ENCODE data around the gene CAPN13.

CAPN13 gene, protein sequence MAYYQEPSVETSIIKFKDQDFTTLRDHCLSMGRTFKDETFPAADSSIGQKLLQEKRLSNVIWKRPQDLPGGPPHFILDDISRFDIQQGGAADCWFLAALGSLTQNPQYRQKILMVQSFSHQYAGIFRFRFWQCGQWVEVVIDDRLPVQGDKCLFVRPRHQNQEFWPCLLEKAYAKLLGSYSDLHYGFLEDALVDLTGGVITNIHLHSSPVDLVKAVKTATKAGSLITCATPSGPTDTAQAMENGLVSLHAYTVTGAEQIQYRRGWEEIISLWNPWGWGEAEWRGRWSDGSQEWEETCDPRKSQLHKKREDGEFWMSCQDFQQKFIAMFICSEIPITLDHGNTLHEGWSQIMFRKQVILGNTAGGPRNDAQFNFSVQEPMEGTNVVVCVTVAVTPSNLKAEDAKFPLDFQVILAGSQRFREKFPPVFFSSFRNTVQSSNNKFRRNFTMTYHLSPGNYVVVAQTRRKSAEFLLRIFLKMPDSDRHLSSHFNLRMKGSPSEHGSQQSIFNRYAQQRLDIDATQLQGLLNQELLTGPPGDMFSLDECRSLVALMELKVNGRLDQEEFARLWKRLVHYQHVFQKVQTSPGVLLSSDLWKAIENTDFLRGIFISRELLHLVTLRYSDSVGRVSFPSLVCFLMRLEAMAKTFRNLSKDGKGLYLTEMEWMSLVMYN

DNA sequence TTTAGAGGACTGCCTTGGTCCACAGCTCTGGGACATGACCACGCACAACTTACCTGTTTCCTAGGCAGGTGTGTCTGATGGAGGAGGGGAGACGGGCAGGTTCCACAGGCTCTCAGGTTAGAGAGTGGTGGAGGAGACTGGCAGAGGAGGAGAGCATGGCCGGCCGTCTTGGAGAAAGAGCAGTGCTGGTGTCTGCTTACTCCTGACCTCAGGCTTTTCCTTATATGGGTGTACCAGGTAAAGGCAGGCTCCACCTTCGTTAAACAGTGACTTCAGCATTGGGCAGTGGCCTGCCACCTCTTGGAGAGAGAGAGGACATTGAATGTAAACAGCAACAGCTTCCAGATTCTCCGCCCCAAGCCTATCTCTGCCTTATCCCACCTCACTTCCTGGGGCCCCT is at the start of gene CAPN13:
Gene CAPN13, minus strand, starts transcription at position 198 of the 400 bp plus-strand sequence. CDS start 20,121 bp downstream, outside the sequence.
- Histone ChIP-seq H4K20me1 (ENCODE audit: insufficient read depth, low read length) (no peaks in the 10 kb centered on the region), H3K4me1 (ENCODE audit: insufficient read depth, low read length, severe bottlenecking) (no peaks in the 10 kb centered on the region), H3K4me2 (ENCODE audit: low read length) (no peak within 1 kb of the TSS), H3K27me3 (ENCODE audit: insufficient read depth, low read length) (no peaks in the 10 kb centered on the region), H3K9ac (ENCODE audit: low read length) (no peak within 1 kb of the TSS), H2AFZ (ENCODE audit: low read length) (no peak within 1 kb of the TSS), H3K9me3 (ENCODE audit: low read length) (no peaks in the 10 kb centered on the region), H3K36me3 (ENCODE audit: insufficient read depth, low read length) (no peaks in the 10 kb centered on the region), H3K79me2 (ENCODE audit: insufficient read depth, low read length) (no peaks in the 10 kb centered on the region), H3K9me2 (ENCODE audit: low read depth, low read length) (no peaks in the 10 kb centered on the region), H3K4me3 (ENCODE audit: low read depth, low read length, poor library complexity, severe bottlenecking) (no peak within 1 kb of the TSS), H3K27ac (ENCODE audit: low read depth, low read length, poor library complexity, severe bottlenecking) (no peak within 1 kb of the TSS), H3F3A (ENCODE audit: insufficient read depth, low read length) (no peaks in the 10 kb centered on the region)
- TF ChIP-seq, protein P1, sequence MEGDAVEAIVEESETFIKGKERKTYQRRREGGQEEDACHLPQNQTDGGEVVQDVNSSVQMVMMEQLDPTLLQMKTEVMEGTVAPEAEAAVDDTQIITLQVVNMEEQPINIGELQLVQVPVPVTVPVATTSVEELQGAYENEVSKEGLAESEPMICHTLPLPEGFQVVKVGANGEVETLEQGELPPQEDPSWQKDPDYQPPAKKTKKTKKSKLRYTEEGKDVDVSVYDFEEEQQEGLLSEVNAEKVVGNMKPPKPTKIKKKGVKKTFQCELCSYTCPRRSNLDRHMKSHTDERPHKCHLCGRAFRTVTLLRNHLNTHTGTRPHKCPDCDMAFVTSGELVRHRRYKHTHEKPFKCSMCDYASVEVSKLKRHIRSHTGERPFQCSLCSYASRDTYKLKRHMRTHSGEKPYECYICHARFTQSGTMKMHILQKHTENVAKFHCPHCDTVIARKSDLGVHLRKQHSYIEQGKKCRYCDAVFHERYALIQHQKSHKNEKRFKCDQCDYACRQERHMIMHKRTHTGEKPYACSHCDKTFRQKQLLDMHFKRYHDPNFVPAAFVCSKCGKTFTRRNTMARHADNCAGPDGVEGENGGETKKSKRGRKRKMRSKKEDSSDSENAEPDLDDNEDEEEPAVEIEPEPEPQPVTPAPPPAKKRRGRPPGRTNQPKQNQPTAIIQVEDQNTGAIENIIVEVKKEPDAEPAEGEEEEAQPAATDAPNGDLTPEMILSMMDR (IDR thresholded peaks at IDR 0.05; ENCODE audit: low read length), result no peak
- no peak for TF ChIP-seq EZH2 (IDR thresholded peaks at IDR 0.05; ENCODE audit: borderline replicate concordance, low read length)

DNA sequence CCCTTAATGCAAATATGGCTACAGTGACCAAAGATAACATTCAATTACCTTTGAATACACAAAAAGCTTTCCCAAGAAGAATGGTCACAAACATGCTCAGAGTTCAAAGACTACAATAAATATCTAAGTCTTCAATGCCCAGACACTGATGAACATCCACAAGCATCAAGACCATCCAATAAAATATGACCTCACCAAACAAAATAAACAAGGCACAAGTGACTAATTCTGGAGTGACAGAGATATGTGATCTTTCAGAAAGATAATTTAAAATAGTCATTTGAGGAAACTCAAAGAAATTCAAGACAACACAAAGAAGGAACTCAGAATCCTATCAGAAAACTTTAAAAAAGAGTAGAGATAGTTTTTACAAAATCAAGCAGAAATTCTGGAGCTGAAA is 40.6 kb upstream of the CAPN13 start:
- H3K4me2 ChIP-seq (ENCODE audit: low read length), result no peak overlapping the region
- no peaks in the 10 kb centered on the region for H3K36me3 ChIP-seq (ENCODE audit: insufficient read depth, low read length)
- H3K27me3 ChIP-seq (ENCODE audit: insufficient read depth, low read length), result no peaks in the 10 kb centered on the region
- no peaks in the 10 kb centered on the region for H3K79me2 ChIP-seq (ENCODE audit: insufficient read depth, low read length)
- H3K4me1 ChIP-seq (ENCODE audit: insufficient read depth, low read length, severe bottlenecking), result no peaks in the 10 kb centered on the region
- no peak overlapping the region for H2AFZ ChIP-seq (ENCODE audit: low read length)
- no peak overlapping the region for H3K27ac ChIP-seq (ENCODE audit: low read depth, low read length, poor library complexity, severe bottlenecking)
- H3K9me2 ChIP-seq (ENCODE audit: low read depth, low read length), result no peaks in the 10 kb centered on the region
- no peaks in the 10 kb centered on the region for H3K9me3 ChIP-seq (ENCODE audit: low read length)
- no peak overlapping the region for H3K4me3 ChIP-seq (ENCODE audit: low read depth, low read length, poor library complexity, severe bottlenecking)
- no peaks in the 10 kb centered on the region for H3F3A ChIP-seq (ENCODE audit: insufficient read depth, low read length)
- H4K20me1 ChIP-seq (ENCODE audit: insufficient read depth, low read length), result no peaks in the 10 kb centered on the region
- H3K9ac ChIP-seq (ENCODE audit: low read length), result no peak overlapping the region
- TF ChIP-seq EZH2 (IDR thresholded peaks at IDR 0.05; ENCODE audit: borderline replicate concordance, low read length), result no peak
- TF ChIP-seq, protein P1 (IDR thresholded peaks at IDR 0.05; ENCODE audit: low read length), result no peak

DNA sequence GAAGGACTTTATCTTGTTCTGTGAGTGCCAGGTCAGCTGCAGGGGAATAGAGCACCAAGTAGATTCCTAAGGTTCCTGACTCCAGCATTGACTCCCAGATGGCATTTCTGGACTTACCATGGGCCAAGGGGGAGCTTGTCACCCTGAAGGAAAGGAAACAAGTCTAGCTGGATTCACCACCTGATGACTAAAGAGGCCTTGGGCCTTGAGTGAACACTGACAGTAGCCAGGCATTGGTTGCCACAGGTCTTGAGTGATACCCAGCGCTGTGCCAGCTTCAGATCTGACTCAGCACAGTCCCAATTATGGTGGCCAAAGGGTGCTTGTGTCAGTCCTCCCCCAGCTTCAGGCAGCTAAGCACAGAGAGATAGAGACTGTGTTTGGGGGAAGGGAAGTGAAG is 40.1 kb upstream of the CAPN13 start:
- H3K4me2 ChIP-seq (ENCODE audit: low read length), result no peak overlapping the region

More for the DNA sequence above, 40.1 kb upstream of the CAPN13 start:
- H3K4me1 ChIP-seq (ENCODE audit: insufficient read depth, low read length, severe bottlenecking), result no peaks in the 10 kb centered on the region
- H2AFZ ChIP-seq (ENCODE audit: low read length), result no peak overlapping the region
- no peaks in the 10 kb centered on the region for H3F3A ChIP-seq (ENCODE audit: insufficient read depth, low read length)
- H3K9me2 ChIP-seq (ENCODE audit: low read depth, low read length), result no peaks in the 10 kb centered on the region
- no peak for TF ChIP-seq EZH2 (IDR thresholded peaks at IDR 0.05; ENCODE audit: borderline replicate concordance, low read length)
- TF ChIP-seq, protein P1 (IDR thresholded peaks at IDR 0.05; ENCODE audit: low read length), result no peak
- no peaks in the 10 kb centered on the region for H3K9me3 ChIP-seq (ENCODE audit: low read length)
- H3K27ac ChIP-seq (ENCODE audit: low read depth, low read length, poor library complexity, severe bottlenecking), result no peak overlapping the region
- no peaks in the 10 kb centered on the region for H4K20me1 ChIP-seq (ENCODE audit: insufficient read depth, low read length)
- H3K36me3 ChIP-seq (ENCODE audit: insufficient read depth, low read length), result no peaks in the 10 kb centered on the region
- H3K4me3 ChIP-seq (ENCODE audit: low read depth, low read length, poor library complexity, severe bottlenecking), result no peak overlapping the region
- H3K9ac ChIP-seq (ENCODE audit: low read length), result no peak overlapping the region
- H3K79me2 ChIP-seq (ENCODE audit: insufficient read depth, low read length), result no peaks in the 10 kb centered on the region
- H3K27me3 ChIP-seq (ENCODE audit: insufficient read depth, low read length), result no peaks in the 10 kb centered on the region
